SK-N-MC (cell line): ENCODE results near the gene SERPINB4.

Source experiments
- EZH2 ChIP-seq: fragments of 200-600 bp; sonication (generic); IDR thresholded peaks from one replicate; pipeline ENCODE4 v1.6.1; 2017; ENCODE audit warnings: antibody characterized with exemption
- FOXP2 ChIP-seq: optimal IDR thresholded peaks from 2 replicates; pipeline ENCODE3; 2011; ENCODE audit warnings: mild to moderate bottlenecking, moderate library complexity; ENCODE audit not compliant: insufficient read depth; ENCODE audit errors: extremely low read length, control extremely low read depth
- POLR2AphosphoS5 ChIP-seq: IDR thresholded peaks from 2 replicates; pipeline ENCODE4 v1.6.1; 2012; ENCODE audit warnings: mild to moderate bottlenecking, low read depth, low read length, borderline replicate concordance

- no peak for TF ChIP-seq POLR2AphosphoS5
- TF ChIP-seq EZH2 = no peak
- TF ChIP-seq FOXP2 = no peak
These were observed 53.7 kb downstream of the SERPINB4 start for GRCh38 chr18:63590373-63590772.
